ENCODE data around the gene NPY1R. TPM values are rescaled to one million over a fixed set of nuclear protein-coding genes. Genes with fewer than 3 reads are reported as not detected.

NPY1R gene
- total RNA-seq, 1 experiment from 2014 or later: not detected

DNA sequence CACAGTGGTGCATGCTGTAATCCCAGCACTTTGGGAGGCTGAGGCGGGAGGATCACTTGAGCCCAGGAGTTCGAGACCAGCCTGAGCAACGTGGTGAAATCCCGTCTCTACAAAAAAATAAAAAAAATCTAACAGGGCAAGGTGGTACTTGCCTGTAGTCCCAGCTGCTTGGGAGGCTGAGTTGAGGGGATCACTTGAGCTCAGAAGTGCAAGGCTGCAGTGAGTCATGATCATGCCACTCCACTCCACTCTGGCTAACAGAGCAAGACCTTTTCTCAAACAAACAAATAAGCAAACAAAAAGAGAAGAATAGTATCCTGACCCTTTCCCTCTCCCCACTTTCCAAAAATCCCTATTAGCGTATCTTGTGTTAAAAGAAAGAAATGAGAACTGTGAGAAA is 52.7 kb downstream of the NPY1R start:
- no peak for DNase-seq (ENCODE audit: low read depth)

DNA sequence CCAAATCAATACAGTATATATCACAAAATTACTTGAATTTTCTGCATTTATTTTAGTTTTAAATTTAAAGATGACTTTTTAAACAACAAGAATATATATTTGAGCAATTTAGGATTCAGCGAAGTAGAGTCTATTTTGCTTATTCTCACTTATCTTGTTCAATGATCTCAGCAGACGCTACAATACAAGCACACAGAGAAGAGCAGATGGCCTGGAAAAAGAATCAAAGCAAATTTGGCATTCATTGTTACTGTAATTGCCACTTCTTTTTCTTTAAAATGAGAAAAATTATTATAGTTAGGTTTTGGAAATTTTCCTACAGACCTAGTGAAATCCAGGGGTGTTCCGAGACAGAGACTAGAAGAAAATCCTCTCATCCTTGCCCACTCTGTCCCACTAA is 57.5 kb downstream of the NPY1R start:
- no peak for DNase-seq (ENCODE audit: low read depth)

Other genes with a start within 250 kb of the NPY1R start
- 2.7 and 8.0 TPM in 2 replicates for gene NAF1, start 165.7 kb downstream of the NPY1R start, total RNA-seq (2014; rRNA removed; shearing (Covaris generic))
- gene NPY5R, start 11.3 kb upstream of the NPY1R start, total RNA-seq (2014; rRNA removed; shearing (Covaris generic)): not detected in 2 replicates
- gene TKTL2, start 141.2 kb upstream of the NPY1R start, total RNA-seq (2014; rRNA removed; shearing (Covaris generic)): not detected in 2 replicates
- gene TMA16, start 162.1 kb upstream of the NPY1R start, total RNA-seq (2014; rRNA removed; shearing (Covaris generic)): 31.8 and 53.4 TPM in 2 replicates

Data from M059J (cell line).